Esophagus muscularis mucosa (tissue), 4 donors: ENCODE data around the gene PIP. TPM values are rescaled to one million over a fixed set of nuclear protein-coding genes. Genes with fewer than 3 reads are reported as not detected.
"Not testable (repeated sequence)": the region's sequence is repeated elsewhere in the genome, so short reads cannot be mapped to it uniquely, and the experiment has no call there.

Source experiments
- DNase-seq: peaks from one replicate; pipeline ENCODE4 v3.0.0-alpha.2; 2017; ENCODE audit errors: extremely low spot score
- H3K27ac ChIP-seq, 4 donors: fragments of 200-600 bp; sonication (generic); replicated peaks in 1 of 4; 1 replicate in 3 of 4; 2 replicates in 1 of 4; pipeline ENCODE4 v1.5.1; 2016 to 2019; ENCODE audit warnings: mild to moderate bottlenecking in 1 of 4
- H3K27me3 ChIP-seq, 4 donors: fragments of 200-600 bp; sonication (generic); one replicate each; pipeline versions ENCODE4 v1.5.1 to v1.6.0; 2016 to 2019
- H3K36me3 ChIP-seq, 4 donors: fragments of 200-600 bp; sonication (generic); one replicate each; pipeline ENCODE4 v1.5.1; 2016 to 2019
- H3K4me1 ChIP-seq, 4 donors: fragments of 200-600 bp; sonication (generic); one replicate each; pipeline ENCODE4 v1.5.1; 2016 to 2019
- H3K4me3 ChIP-seq, 4 donors: fragments of 200-600 bp; sonication (generic); 1 replicate in 2 of 4; 2 replicates in 2 of 4; pipeline ENCODE4 v1.5.1; 2016 to 2019; ENCODE audit warnings: mild to moderate bottlenecking in 4 of 4, moderate library complexity in 1 of 4
- H3K9me3 ChIP-seq, 4 donors: fragments of 200-600 bp; sonication (generic); 1 replicate in 3 of 4; 2 replicates in 1 of 4; pipeline ENCODE4 v1.5.1; 2016 to 2019
- EP300 ChIP-seq: sonication (generic); formaldehyde crosslinking; IDR thresholded peaks from one replicate; pipeline ENCODE4 v1.6.1; 2017; ENCODE audit warnings: antibody characterized with exemption
- POLR2A ChIP-seq: fragments of 450-650 bp; IDR thresholded peaks from one replicate; pipeline ENCODE4 v1.6.1; 2017; ENCODE audit warnings: antibody characterized with exemption, moderate library complexity, mild to moderate bottlenecking, low read depth
- POLR2AphosphoS5 ChIP-seq, 2 donors: sonication (generic); formaldehyde crosslinking; IDR thresholded peaks; one replicate each; pipeline ENCODE4 v1.6.1; 2017; ENCODE audit warnings: antibody characterized with exemption in 2 of 2
- WGBS: methylation state at CpG from one replicate; pipeline ENCODE4 v1.1.5; 2018; 5-methylcytosine and 5-hydroxymethylcytosine counted together
- intact Hi-C: fragments of 100-400 bp; cut with DNase I; formaldehyde crosslinking; loops from one replicate; pipeline ENCODE4 v1.15.1; 2023
- total RNA-seq, 4 donors: library from RNA; depleted of rRNA; stranded (reverse); fragments of >200 nt; gene quantifications; one replicate each; pipeline versions ENCODE4 v1.1.0 to v1.2.1, GENCODE V29; 2016
- TF ChIP-seq, protein P1 (sequence below), 3 experiments: fragments of 200-600 bp in 2 of 3; fragments of 450-650 bp in 1 of 3; sonication (generic) in 2 of 3; IDR thresholded peaks; one replicate each; pipeline ENCODE4 v1.5.1; 2017 to 2019; ENCODE audit warnings: antibody characterized with exemption in 3 of 3, mild to moderate bottlenecking in 2 of 3, moderate library complexity in 1 of 3

Gene PIP
- total RNA-seq, 4 donors from 2014 or later = not detected

DNA sequence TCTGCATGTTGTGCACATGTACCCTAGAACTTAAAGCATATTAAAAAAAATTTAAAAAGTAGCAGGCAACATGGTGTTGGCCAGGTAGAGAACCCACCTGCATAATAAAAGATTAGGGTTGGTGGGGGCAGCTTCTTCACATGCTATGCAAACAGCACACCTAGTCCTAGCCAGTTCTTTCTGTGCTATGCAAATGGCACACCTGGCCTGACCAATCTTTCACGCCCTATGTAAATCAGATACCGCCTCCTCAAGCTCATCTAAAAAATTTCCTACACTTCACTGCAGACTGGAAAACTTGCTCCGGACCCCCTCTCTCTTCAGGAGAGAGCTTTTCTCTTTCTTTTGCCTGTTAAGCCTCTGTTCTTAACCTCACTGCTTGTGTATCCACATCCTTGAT lies 14.5 kb upstream of the PIP start:
- WGBS = 92% methylated on average over 3 of the region's 3 CpGs
- intact Hi-C loops = no loop called here
- TF ChIP-seq POLR2AphosphoS5 (IDR thresholded peaks at IDR 0.05) = no peak
- TF ChIP-seq, protein P1, sequence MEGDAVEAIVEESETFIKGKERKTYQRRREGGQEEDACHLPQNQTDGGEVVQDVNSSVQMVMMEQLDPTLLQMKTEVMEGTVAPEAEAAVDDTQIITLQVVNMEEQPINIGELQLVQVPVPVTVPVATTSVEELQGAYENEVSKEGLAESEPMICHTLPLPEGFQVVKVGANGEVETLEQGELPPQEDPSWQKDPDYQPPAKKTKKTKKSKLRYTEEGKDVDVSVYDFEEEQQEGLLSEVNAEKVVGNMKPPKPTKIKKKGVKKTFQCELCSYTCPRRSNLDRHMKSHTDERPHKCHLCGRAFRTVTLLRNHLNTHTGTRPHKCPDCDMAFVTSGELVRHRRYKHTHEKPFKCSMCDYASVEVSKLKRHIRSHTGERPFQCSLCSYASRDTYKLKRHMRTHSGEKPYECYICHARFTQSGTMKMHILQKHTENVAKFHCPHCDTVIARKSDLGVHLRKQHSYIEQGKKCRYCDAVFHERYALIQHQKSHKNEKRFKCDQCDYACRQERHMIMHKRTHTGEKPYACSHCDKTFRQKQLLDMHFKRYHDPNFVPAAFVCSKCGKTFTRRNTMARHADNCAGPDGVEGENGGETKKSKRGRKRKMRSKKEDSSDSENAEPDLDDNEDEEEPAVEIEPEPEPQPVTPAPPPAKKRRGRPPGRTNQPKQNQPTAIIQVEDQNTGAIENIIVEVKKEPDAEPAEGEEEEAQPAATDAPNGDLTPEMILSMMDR (IDR thresholded peaks at IDR 0.05) = no peak
- no peak for TF ChIP-seq POLR2A
- TF ChIP-seq EP300 = no peak
- no peaks in the 10 kb centered on the region for H3K36me3 ChIP-seq
- H3K4me3 ChIP-seq = no peak overlapping the region
- DNase-seq = no peak
- no peak overlapping the region for H3K27ac ChIP-seq
- no peaks in the 10 kb centered on the region for H3K27me3 ChIP-seq
- peaks cover 0 to 19% (median 0%) of the 10 kb centered on the region in 4 donors for H3K9me3 ChIP-seq
- no peaks in the 10 kb centered on the region for H3K4me1 ChIP-seq

DNA sequence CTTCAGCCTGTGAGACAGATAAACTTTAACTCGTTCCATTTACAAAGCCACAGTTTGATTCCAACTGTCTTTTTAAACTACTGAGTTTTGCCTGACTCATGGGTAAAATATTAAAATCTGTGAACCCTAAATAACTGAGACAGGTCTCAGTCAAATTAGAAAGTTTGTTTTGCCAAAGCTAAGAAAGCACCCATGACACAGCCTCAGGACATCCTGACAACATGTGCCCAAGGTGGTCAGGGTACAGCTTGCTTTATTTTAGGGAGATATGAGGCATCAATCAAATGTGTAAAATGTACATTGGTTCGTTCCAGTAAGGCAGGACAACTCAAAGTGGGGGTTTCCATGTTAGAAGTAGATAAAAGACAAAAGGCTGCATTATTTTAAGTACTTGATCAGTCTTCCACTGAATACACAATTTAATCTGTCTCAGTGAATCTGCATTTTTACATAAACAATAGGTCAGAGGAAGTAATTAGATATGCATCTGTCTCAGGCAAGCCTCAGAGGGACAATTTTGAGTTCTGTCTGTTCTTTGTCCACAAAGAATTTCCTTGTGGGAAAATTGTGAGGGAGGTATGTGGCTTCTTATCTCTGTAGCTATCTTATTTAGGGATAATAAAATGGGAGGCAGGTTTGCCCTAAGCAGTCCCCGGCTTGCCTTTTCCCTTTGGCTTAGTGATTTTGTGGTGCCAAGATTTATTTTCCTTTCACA lies 11.0 kb upstream of the PIP start:
- 66% methylated on average over 3 of the region's 3 CpGs for WGBS

DNA sequence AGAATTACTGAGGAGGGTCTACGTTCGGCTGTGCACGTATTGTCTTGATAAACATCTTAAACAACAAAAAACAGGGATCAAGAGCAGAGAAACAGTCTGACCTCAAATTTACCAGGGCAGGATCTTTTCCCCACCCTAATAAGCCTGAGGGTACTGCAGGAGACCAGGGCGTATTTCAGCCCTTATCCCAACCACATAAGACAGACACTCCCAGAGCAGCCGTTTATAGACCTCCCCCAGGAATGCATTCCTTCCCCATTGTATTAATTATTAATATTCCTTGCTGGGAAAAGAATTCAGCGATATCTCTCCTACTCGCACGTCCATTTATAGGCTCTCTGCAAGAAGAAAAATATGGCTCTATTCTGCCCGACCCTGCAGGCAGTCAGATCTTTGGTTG lies 8.6 kb upstream of the PIP start:
- H3K4me1 ChIP-seq, H3K36me3 ChIP-seq, DNase-seq, H3K27ac ChIP-seq, intact Hi-C loops, H3K4me3 ChIP-seq, H3K27me3 ChIP-seq: not testable (repeated sequence)
- H3K9me3 ChIP-seq = peaks cover 0 to 13% (median 9%) of the 10 kb centered on the region in 4 donors
- 88% methylated on average over 9 of the region's 9 CpGs for WGBS

More for the DNA sequence above, 11.0 kb upstream of the PIP start:
- no peak overlapping the region for H3K27ac ChIP-seq
- peaks cover 0 to 14% (median 12%) of the 10 kb centered on the region in 4 donors for H3K9me3 ChIP-seq
- no peaks in the 10 kb centered on the region for H3K36me3 ChIP-seq
- H3K4me1 ChIP-seq = no peaks in the 10 kb centered on the region
- no peak for TF ChIP-seq EP300
- TF ChIP-seq POLR2AphosphoS5 (IDR thresholded peaks at IDR 0.05) = no peak
- TF ChIP-seq, protein P1 (IDR thresholded peaks at IDR 0.05) = no peak
- TF ChIP-seq POLR2A = no peak
- no peak for DNase-seq
- H3K4me3 ChIP-seq = no peak overlapping the region
- H3K27me3 ChIP-seq = no peaks in the 10 kb centered on the region
- intact Hi-C loops = no loop called here

DNA sequence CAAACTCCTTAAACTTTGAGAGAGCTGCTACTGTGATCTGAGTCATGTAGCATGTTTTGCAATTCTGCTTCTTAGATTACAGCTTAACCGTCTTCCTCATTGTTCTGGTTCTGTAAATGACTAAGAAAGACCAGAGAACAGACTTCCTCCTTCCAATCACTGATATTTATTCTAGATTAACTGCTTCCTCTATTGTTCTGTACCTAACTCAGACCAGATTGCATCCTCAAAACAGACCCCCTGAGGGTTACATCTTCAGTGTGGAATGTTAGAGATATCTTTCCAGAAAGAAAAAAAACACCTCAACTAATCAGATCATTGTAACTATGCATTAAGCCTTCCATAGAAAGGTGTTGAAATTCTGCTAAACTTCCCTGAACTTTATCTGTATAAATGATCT lies 5.7 kb upstream of the PIP start:
- H3K4me3 ChIP-seq = no peak overlapping the region
- 48% methylated on average over 1 of the region's 1 CpG for WGBS
- TF ChIP-seq EP300 = no peak
- TF ChIP-seq, protein P1 (IDR thresholded peaks at IDR 0.05) = no peak
- TF ChIP-seq POLR2AphosphoS5 (IDR thresholded peaks at IDR 0.05) = no peak
- TF ChIP-seq POLR2A = no peak

DNA sequence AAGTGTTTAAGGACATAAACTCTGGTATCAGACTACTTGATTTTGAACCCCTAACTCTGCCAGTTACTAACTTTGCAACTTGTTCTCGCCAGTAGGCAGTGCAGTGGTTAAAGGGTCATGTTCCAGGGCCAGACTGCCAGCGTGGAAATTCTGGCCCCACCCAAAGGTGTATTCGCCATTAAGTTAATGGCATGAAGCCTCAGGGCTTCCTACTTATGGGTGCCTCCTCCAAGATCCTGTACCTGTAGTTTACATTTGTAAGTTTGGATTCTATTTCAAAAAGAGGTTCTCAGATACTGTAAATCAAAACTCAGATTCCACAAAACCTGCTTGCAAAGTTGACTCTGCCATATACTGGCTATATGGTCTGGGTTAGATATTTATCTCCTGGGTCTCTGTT lies 2.8 kb upstream of the PIP start:
- DNase-seq = no peak
- no peaks in the 10 kb centered on the region for H3K4me1 ChIP-seq
- no peaks in the 10 kb centered on the region for H3K36me3 ChIP-seq
- H3K9me3 ChIP-seq = peaks cover 0 to 8% (median 2%) of the 10 kb centered on the region in 4 donors
- WGBS = 76% methylated on average over 3 of the region's 3 CpGs
- no peak overlapping the region for H3K4me3 ChIP-seq
- intact Hi-C loops = no loop called here
- no peaks in the 10 kb centered on the region for H3K27me3 ChIP-seq
- TF ChIP-seq POLR2AphosphoS5 (IDR thresholded peaks at IDR 0.05) (no peak), POLR2A (no peak), EP300 (no peak)
- TF ChIP-seq, protein P1 (IDR thresholded peaks at IDR 0.05) = no peak
- no peak overlapping the region for H3K27ac ChIP-seq

More for the DNA sequence above, 5.7 kb upstream of the PIP start:
- Histone ChIP-seq H3K27me3 (no peaks in the 10 kb centered on the region), H3K9me3 (peaks cover 0 to 13% (median 9%) of the 10 kb centered on the region in 4 donors), H3K27ac (no peak overlapping the region), H3K4me1 (no peaks in the 10 kb centered on the region), H3K36me3 (no peaks in the 10 kb centered on the region)
- no peak for DNase-seq
- intact Hi-C loops = no loop called here
